SH-SY5Y (cell line): ENCODE data around the gene MRGPRD.

Experiments used
- GATA2 ChIP-seq: IDR thresholded peaks from 2 replicates; pipeline ENCODE4 v1.6.1; 2011; ENCODE audit warnings: mild to moderate bottlenecking, low read depth, low read length
- GATA3 ChIP-seq: IDR thresholded peaks from 2 replicates; pipeline ENCODE4 v1.6.1; 2011; ENCODE audit warnings: low read depth, mild to moderate bottlenecking, low read length, moderate library complexity

DNA sequence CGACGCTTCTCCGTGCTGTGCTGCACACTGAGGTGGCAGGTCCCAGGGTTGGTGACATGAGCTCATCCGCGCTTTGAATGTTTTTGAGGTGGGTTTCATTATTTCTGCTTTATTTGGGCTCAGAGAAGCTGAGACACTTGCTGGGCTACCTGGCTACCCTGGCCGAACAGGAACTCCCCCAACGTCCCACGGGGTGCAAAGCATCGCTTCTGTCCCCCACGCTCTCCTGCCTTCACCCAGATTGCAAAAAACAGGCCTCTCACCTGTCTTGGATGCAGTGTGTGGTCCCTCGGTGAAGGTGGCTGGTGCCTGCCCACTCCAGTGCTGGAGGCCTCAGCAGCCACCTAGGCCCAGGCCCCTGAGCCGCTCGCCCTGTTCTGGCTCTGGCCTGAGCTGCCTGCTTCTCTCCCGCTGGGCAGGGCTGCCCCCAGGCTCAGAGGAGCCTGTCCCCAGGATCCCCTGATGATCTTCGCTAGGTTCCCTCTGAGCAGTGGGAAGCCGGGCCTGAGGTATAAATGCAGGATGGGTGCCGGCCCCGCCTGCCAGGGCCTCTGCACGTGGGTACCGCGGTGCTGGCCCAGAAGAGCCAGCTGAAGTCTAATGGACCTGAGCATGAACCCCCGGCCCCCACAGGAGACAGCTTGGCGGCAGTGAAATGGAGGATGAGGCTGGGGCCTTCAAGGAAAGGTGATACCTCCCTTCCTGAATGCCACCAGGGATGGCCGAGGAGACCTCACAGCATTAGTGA lies 15.8 kb upstream of the MRGPRD start:
- TF ChIP-seq GATA2 (no peak), GATA3 (no peak)
